ENCODE results near the gene SEMA3D. TPM values are rescaled to one million over a fixed set of nuclear protein-coding genes. Genes with fewer than 3 reads are reported as not detected.

Gene SEMA3D
- total and polyA plus RNA-seq, 9 donors = 0.75 to 6.1 (median 3.0) TPM

GRCh38 chr7:85184599-85185423, 2.0 kb downstream of the SEMA3D start:
- no peak overlapping the region for H3K27ac ChIP-seq
- DNase-seq = peak; percentile 15 to 64 (median 44)
- no peaks in the 10 kb centered on the region for H3K36me3 ChIP-seq
- peak overlapping the region; percentile 14 for H3K4me3 ChIP-seq
- no peak for TF ChIP-seq POLR2A (IDR thresholded peaks at IDR 0.05)
- no peak for TF ChIP-seq EP300 (IDR thresholded peaks at IDR 0.05)
- no peak for TF ChIP-seq CTCF (IDR thresholded peaks at IDR 0.05)
- no peaks in the 10 kb centered on the region for H3K9me3 ChIP-seq
- peaks cover 1% of the 10 kb centered on the region for H3K4me1 ChIP-seq (ENCODE audit: insufficient read depth)
- no peaks in the 10 kb centered on the region for H3K27me3 ChIP-seq
- WGBS, 3 donors = 19 to 29% (median 21%) methylated on average over 21 of the region's 21 CpGs
- intact Hi-C loops (cut with DNase I) = loop anchor here in 1 of 4 donors (10.0 kb wide), 2 partner anchors 110 to 140 kb away; no protein-coding TSS in a partner anchor

GRCh38 chr7:85183296-85183695, 3.6 kb downstream of the SEMA3D start:
- no peaks in the 10 kb centered on the region for H3K36me3 ChIP-seq
- no peaks in the 10 kb centered on the region for H3K27me3 ChIP-seq
- WGBS, 3 donors = 61 to 81% (median 61%) methylated on average over 3 of the region's 3 CpGs
- H3K4me3 ChIP-seq = no peak overlapping the region
- TF ChIP-seq EP300 (IDR thresholded peaks at IDR 0.05) = no peak
- no peak for TF ChIP-seq CTCF (IDR thresholded peaks at IDR 0.05)
- TF ChIP-seq POLR2A (IDR thresholded peaks at IDR 0.05) = no peak
- peaks cover 1% of the 10 kb centered on the region for H3K4me1 ChIP-seq (ENCODE audit: insufficient read depth)
- no peaks in the 10 kb centered on the region for H3K9me3 ChIP-seq
- no peak overlapping the region for H3K27ac ChIP-seq
- DNase-seq = no peak
- intact Hi-C loops (cut with DNase I) = loop anchor here in 1 of 4 donors (10.0 kb wide), 2 partner anchors 108 to 138 kb away; no protein-coding TSS in a partner anchor

GRCh38 chr7:85178531-85179298, 8.1 kb downstream of the SEMA3D start:
- no peak for TF ChIP-seq CTCF (IDR thresholded peaks at IDR 0.05)
- TF ChIP-seq POLR2A (IDR thresholded peaks at IDR 0.05) = no peak
- TF ChIP-seq EP300 (IDR thresholded peaks at IDR 0.05) = no peak
- 54 to 74% (median 67%) methylated on average over 2 of the region's 2 CpGs for WGBS, 3 donors
- intact Hi-C loops (cut with DNase I) = no loop called here

GRCh38 chr7:85177316-85177715, 9.5 kb downstream of the SEMA3D start:
- intact Hi-C loops (cut with DNase I) = no loop called here
- Histone ChIP-seq H3K9me3 (no peaks in the 10 kb centered on the region), H3K36me3 (no peaks in the 10 kb centered on the region), H3K27me3 (no peaks in the 10 kb centered on the region), H3K4me3 (no peak overlapping the region), H3K4me1 (ENCODE audit: insufficient read depth) (no peaks in the 10 kb centered on the region), H3K27ac (no peak overlapping the region)
- TF ChIP-seq POLR2A (IDR thresholded peaks at IDR 0.05) = no peak
- no peak for TF ChIP-seq CTCF (IDR thresholded peaks at IDR 0.05)
- TF ChIP-seq EP300 (IDR thresholded peaks at IDR 0.05) = no peak
- DNase-seq = no peak

More at GRCh38 chr7:85178531-85179298, 8.1 kb downstream of the SEMA3D start:
- DNase-seq = no peak
- no peaks in the 10 kb centered on the region for H3K36me3 ChIP-seq
- no peak overlapping the region for H3K4me3 ChIP-seq
- no peaks in the 10 kb centered on the region for H3K9me3 ChIP-seq
- H3K27me3 ChIP-seq = no peaks in the 10 kb centered on the region
- no peak overlapping the region for H3K27ac ChIP-seq
- H3K4me1 ChIP-seq (ENCODE audit: insufficient read depth) = no peaks in the 10 kb centered on the region
